HepG2 (cell line): ENCODE data around the gene LGALS9. TPM values are rescaled to one million over a fixed set of nuclear protein-coding genes. Genes with fewer than 3 reads are reported as not detected.

ENCODE experiments used
- ATAC-seq: fragments of 200-7000 bp; cut with Tn5 transposase; 3 replicates; pipeline ENCODE4 v1.9.1; 2020; ENCODE audit warnings: mild to moderate bottlenecking, moderate library complexity
- BruUV-seq: library from RNA; stranded (reverse); fragments of 400-500 nt; replicated peaks from 2 replicates; lab custom pipeline; 2021; lab: Mats Ljungman, UMichigan
- CTCF ChIA-PET: fragments of 300-600 bp; formaldehyde crosslinking; extraction: SDS; loops from one replicate; lab custom pipeline; 2021; ENCODE audit warnings: low total read pairs, inconsistent platforms, low intra/inter-chr PET ratio; lab: Yijun Ruan, JAX
- POLR2A ChIA-PET: fragments of 350-600 bp; sonication (Branson Sonifier 250); formaldehyde crosslinking; loops from one replicate; lab custom pipeline; 2020; ENCODE audit warnings: antibody characterized with exemption, inconsistent platforms; lab: Yijun Ruan, JAX
- DNase-seq: peaks from one replicate; pipeline ENCODE4 v3.0.0-alpha.2; 2015; ENCODE audit warnings: low spot score
- FAIRE-seq: peaks from 3 replicates; lab custom pipeline; 2011; peaks lifted over from hg19 to GRCh38; lab: Jason Lieb, UNC
- H2AFZ ChIP-seq: one replicate; pipeline ENCODE4 v1.6.1; 2011; ENCODE audit warnings: low read length, inconsistent platforms
- H3K27ac ChIP-seq: fragments of 300-600 bp; 3 replicates; pipeline ENCODE4 v1.8.0; 2011; ENCODE audit warnings: mixed run types, mild to moderate bottlenecking, mixed read lengths, low read length, inconsistent platforms; ENCODE audit not compliant: insufficient read depth; ENCODE audit errors: extremely low read length
- H3K27me3 ChIP-seq, 2 experiments: fragments of 200-600 bp in 1 of 2; 2 replicates in 1 of 2; 3 replicates in 1 of 2; pipeline versions ENCODE4 v1.6.0 to v1.8.0; 2011; ENCODE audit warnings: low read length in 2 of 2, mild to moderate bottlenecking in 2 of 2, moderate library complexity in 2 of 2, inconsistent platforms in 1 of 2; ENCODE audit not compliant: insufficient read depth in 2 of 2, control insufficient read depth in 1 of 2
- H3K36me3 ChIP-seq, 2 experiments: fragments of 200-600 bp in 1 of 2; replicated peaks in 1 of 2; 2 replicates in 1 of 2; 3 replicates in 1 of 2; pipeline versions ENCODE4 v1.5.1 to v1.8.0; 2011; ENCODE audit warnings: low read length in 2 of 2, inconsistent platforms in 1 of 2; ENCODE audit not compliant: insufficient read depth in 2 of 2, control insufficient read depth in 1 of 2
- H3K4me1 ChIP-seq: 2 replicates; pipeline ENCODE4 v1.5.1; 2012; ENCODE audit warnings: low read length, inconsistent platforms; ENCODE audit not compliant: insufficient read depth
- H3K4me2 ChIP-seq: 2 replicates; pipeline ENCODE4 v1.6.0; 2011; ENCODE audit warnings: low read depth, low read length, inconsistent platforms
- H3K4me3 ChIP-seq, 3 experiments: fragments of 200-600 bp in 1 of 3; sonication (generic), shearing (Covaris generic) in 1 of 3; replicated peaks in 1 of 3; 2 replicates each; pipeline ENCODE4 v1.5.1; 2011 to 2016; ENCODE audit warnings: low read length in 3 of 3, inconsistent platforms in 2 of 3, low read depth in 2 of 3, mild to moderate bottlenecking in 2 of 3, control low read depth in 1 of 3, mixed read lengths in 1 of 3; ENCODE audit not compliant: insufficient read depth in 1 of 3
- H3K79me2 ChIP-seq: one replicate; pipeline ENCODE4 v1.6.1; 2011; ENCODE audit warnings: low read length, inconsistent platforms; ENCODE audit not compliant: insufficient read depth
- H3K9ac ChIP-seq: 2 replicates; pipeline ENCODE4 v1.6.0; 2011; ENCODE audit warnings: mild to moderate bottlenecking, low read depth, low read length, inconsistent platforms; ENCODE audit not compliant: insufficient read depth
- H3K9me3 ChIP-seq: 2 replicates; pipeline ENCODE4 v1.5.1; 2012; ENCODE audit warnings: mild to moderate bottlenecking, low read length
- H4K20me1 ChIP-seq: 2 replicates; pipeline ENCODE4 v1.6.0; 2011; ENCODE audit warnings: inconsistent platforms, mild to moderate bottlenecking, low read length, moderate library complexity; ENCODE audit not compliant: insufficient read depth
- CHCHD3 ChIP-seq: sonication (generic); formaldehyde crosslinking; IDR thresholded peaks from 2 replicates; pipeline ENCODE4 v1.8.0; 2022; ENCODE audit warnings: mild to moderate bottlenecking, missing genetic modification reagents, moderate library complexity
- NFYB ChIP-seq: sonication (generic); formaldehyde crosslinking; IDR thresholded peaks from 2 replicates; pipeline ENCODE4 v1.4.0; 2020; ENCODE audit warnings: missing genetic modification reagents
- RAD21 ChIP-seq: fragments of 450-650 bp; formaldehyde crosslinking; IDR thresholded peaks from 2 replicates; pipeline ENCODE4 v1.5.0; 2020; ENCODE audit warnings: mild to moderate bottlenecking
- RARA ChIP-seq: IDR thresholded peaks from 2 replicates; pipeline ENCODE4 v1.6.1; 2016; ENCODE audit warnings: missing genetic modification reagents, missing compliant biosample characterization
- SP140L ChIP-seq: sonication (generic); formaldehyde crosslinking; IDR thresholded peaks from 2 replicates; pipeline ENCODE4 v1.4.0; 2020; ENCODE audit warnings: missing genetic modification reagents, borderline replicate concordance
- STAG1 ChIP-seq: sonication (generic); formaldehyde crosslinking; IDR thresholded peaks from 2 replicates; pipeline ENCODE4 v1.4.0; 2020; ENCODE audit warnings: missing genetic modification reagents
- ZC3H4 ChIP-seq: sonication (generic); formaldehyde crosslinking; IDR thresholded peaks from 2 replicates; pipeline ENCODE4 v1.4.0; 2020; ENCODE audit warnings: missing genetic modification reagents, borderline replicate concordance
- ZNF354B ChIP-seq: sonication (generic); formaldehyde crosslinking; IDR thresholded peaks from 2 replicates; pipeline ENCODE4 v1.8.0; 2022; ENCODE audit warnings: mild to moderate bottlenecking, missing genetic modification reagents
- ZNF577 ChIP-seq: sonication (generic); formaldehyde crosslinking; IDR thresholded peaks from 2 replicates; pipeline ENCODE4 v1.4.0; 2020; ENCODE audit warnings: mild to moderate bottlenecking, low read depth, missing genetic modification reagents, borderline replicate concordance
- WGBS: methylation state at CpG from one replicate; pipeline ENCODE4 v1.1.6; 2017; ENCODE audit warnings: low lambda C conversion rate; 5-methylcytosine and 5-hydroxymethylcytosine counted together
- in situ Hi-C: cut with HindIII; loops from 2 replicates; pipeline ENCODE4 v1.10.0; 2017; ENCODE audit warnings: low pct_unique_long_range_greater_than_20kb; ENCODE audit not compliant: extremely low pct_ligation_motif_present
- intact Hi-C: fragments of 100-400 bp; cut with micrococcal nuclease; formaldehyde crosslinking; loops from one replicate; pipeline ENCODE4 v1.10.0; 2022; ENCODE audit not compliant: unreplicated experiment
- polyA plus RNA-seq, 8 experiments: library from polyadenylated mRNA; depleted of rRNA in 3 of 8; stranded (reverse) in 7 of 8; unstranded in 1 of 8; fragments of >200 nt; fragmentation: Illumina TruSeq in 4 of 8; extraction: Trizol in 4 of 8; gene quantifications; 2 replicates each; pipeline versions ENCODE4 v1.2.1 to v1.2.3, GENCODE V29; 2011 to 2016; ENCODE audit warnings: low read depth in 4 of 8, missing spikeins in 1 of 8, mixed read lengths in 1 of 8; ENCODE audit not compliant: insufficient read depth in 1 of 8
- total RNA-seq, 5 experiments: library from RNA; depleted of rRNA; stranded (reverse); fragments of >200 nt; fragmentation: Illumina TruSeq; extraction: Trizol; gene quantifications; 2 replicates each; pipeline ENCODE4 v1.2.3, GENCODE V29; 2016; ENCODE audit warnings: low read depth in 1 of 5
- TF ChIP-seq, protein P1 (sequence below): sonication (generic); formaldehyde crosslinking; IDR thresholded peaks from 2 replicates; pipeline ENCODE4 v1.5.0; 2020; ENCODE audit warnings: mild to moderate bottlenecking, missing genetic modification reagents, moderate library complexity
- TF ChIP-seq, protein P2 (sequence below): sonication (generic); formaldehyde crosslinking; IDR thresholded peaks from 2 replicates; pipeline ENCODE4 v1.5.1; 2020; ENCODE audit warnings: mild to moderate bottlenecking, missing genetic modification reagents, moderate library complexity

LGALS9 gene
- total and polyA plus RNA-seq, 2 of the 13 experiments (the other 11 are each of a cell fraction or from before 2014, with no cell fraction given) = 0.40 to 1.4 TPM

DNA sequence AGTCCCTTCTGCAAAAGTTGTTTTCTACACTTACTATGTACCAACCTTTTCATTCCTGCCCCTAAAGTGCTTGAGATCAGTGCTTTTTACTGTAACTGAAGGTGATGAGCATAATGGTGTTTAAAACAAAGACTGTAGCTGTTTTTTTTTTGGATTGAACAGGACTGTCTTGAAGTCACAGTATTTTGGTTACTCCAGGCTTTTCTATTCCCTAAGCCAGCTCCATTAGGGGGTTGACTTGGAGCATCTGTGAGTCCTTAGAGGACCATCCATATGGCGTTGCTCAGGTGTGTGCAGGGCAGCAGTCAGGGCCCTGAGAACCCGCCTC is 29.0 kb upstream of the LGALS9 start:
- Histone ChIP-seq H3K4me1 (no peaks in the 10 kb centered on the region), H3K36me3 (peaks cover 31 to 56% of the 10 kb centered on the region in 2 experiments), H3K9me3 (no peaks in the 10 kb centered on the region), H2AFZ (no peak overlapping the region), H3K27ac (no peak overlapping the region), H3K9ac (no peak overlapping the region), H3K4me2 (no peak overlapping the region), H4K20me1 (peaks cover 4% of the 10 kb centered on the region; the same call in 1 of the 2 replicates)
- ATAC-seq (no peak), FAIRE-seq (no peak)
- POLR2A ChIA-PET = no interaction called here
- no TSS peak for BruUV-seq
- CTCF ChIA-PET = interaction anchor here (0.8 to 5.3 kb wide), 10 partner anchors 32 to 365 kb away, joined by 3 to 66 read pairs (median 4); partner anchors contain the start of gene KSR1
- TF ChIP-seq SP140L (CRISPR knock-in tag) (no peak), RARA (CRISPR knock-in tag) (0 out of 2 replicates have a peak, but pooled peaks have one; percentile 5)
- TF ChIP-seq, all 625 proteins: peak for 1
- intact Hi-C loops (loop anchor here (1.0 to 10.0 kb wide), 5 partner anchors 32 to 367 kb away; no protein-coding TSS in a partner anchor), in situ Hi-C loops (no loop called here)
- no peak for DNase-seq
- Histone ChIP-seq H3K4me3 (no peak overlapping the region), H3K79me2 (no peaks in the 10 kb centered on the region), H3K27me3 (no peaks in the 10 kb centered on the region)
- 100% methylated on average over 1 of the region's 2 CpGs for WGBS

DNA sequence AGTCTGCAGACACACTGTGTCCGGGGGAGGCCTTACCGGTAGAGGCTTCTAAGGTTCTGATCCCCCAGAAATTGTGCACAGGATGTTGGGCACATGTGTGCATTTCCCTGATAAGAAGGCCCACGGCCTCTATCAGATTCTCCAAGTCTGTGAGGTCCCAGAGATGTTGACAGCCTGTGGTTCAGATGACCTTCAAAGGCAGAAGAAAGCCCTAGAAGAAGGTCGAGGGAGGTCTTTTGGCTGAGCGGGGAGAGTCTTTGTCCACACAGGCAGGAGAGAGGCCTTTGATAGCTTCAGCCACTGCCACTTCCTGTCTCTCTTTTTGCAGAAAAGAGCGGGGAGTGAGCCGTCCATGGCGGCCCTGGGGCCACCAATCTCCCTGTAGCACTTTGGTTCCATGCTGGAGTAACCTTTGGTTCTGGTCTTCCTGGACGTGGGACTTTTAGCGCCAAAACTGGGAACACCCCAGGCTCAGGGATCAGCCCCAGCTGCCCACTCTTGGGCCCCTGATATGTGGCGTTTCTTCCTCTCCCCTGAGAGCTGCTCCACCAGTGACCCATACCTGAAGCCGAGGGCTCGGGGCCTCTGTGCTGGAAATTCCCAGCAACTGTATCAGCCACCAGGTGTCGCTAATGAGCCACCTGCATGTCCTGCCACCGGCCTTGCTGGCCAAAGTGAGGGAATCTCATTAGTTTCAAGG is 28.1 kb upstream of the LGALS9 start:
- POLR2A ChIA-PET = no interaction called here
- no TSS peak for BruUV-seq
- in situ Hi-C loops = no loop called here
- TF ChIP-seq ZNF577 (no peak), ZNF354B (CRISPR knock-in tag) (0 out of 2 replicates have a peak, but pooled peaks have one; percentile 45), ZC3H4 (CRISPR knock-in tag) (no peak), STAG1 (CRISPR knock-in tag) (peak; percentile 59), CHCHD3 (CRISPR knock-in tag) (no peak), RAD21 (CRISPR knock-in tag) (peak; percentile 61; the same call in 1 of the 2 replicates), NFYB (CRISPR knock-in tag) (no peak)
- TF ChIP-seq, protein P1, sequence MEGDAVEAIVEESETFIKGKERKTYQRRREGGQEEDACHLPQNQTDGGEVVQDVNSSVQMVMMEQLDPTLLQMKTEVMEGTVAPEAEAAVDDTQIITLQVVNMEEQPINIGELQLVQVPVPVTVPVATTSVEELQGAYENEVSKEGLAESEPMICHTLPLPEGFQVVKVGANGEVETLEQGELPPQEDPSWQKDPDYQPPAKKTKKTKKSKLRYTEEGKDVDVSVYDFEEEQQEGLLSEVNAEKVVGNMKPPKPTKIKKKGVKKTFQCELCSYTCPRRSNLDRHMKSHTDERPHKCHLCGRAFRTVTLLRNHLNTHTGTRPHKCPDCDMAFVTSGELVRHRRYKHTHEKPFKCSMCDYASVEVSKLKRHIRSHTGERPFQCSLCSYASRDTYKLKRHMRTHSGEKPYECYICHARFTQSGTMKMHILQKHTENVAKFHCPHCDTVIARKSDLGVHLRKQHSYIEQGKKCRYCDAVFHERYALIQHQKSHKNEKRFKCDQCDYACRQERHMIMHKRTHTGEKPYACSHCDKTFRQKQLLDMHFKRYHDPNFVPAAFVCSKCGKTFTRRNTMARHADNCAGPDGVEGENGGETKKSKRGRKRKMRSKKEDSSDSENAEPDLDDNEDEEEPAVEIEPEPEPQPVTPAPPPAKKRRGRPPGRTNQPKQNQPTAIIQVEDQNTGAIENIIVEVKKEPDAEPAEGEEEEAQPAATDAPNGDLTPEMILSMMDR (CRISPR knock-in tag) = peak; percentile 90
- TF ChIP-seq, protein P2, sequence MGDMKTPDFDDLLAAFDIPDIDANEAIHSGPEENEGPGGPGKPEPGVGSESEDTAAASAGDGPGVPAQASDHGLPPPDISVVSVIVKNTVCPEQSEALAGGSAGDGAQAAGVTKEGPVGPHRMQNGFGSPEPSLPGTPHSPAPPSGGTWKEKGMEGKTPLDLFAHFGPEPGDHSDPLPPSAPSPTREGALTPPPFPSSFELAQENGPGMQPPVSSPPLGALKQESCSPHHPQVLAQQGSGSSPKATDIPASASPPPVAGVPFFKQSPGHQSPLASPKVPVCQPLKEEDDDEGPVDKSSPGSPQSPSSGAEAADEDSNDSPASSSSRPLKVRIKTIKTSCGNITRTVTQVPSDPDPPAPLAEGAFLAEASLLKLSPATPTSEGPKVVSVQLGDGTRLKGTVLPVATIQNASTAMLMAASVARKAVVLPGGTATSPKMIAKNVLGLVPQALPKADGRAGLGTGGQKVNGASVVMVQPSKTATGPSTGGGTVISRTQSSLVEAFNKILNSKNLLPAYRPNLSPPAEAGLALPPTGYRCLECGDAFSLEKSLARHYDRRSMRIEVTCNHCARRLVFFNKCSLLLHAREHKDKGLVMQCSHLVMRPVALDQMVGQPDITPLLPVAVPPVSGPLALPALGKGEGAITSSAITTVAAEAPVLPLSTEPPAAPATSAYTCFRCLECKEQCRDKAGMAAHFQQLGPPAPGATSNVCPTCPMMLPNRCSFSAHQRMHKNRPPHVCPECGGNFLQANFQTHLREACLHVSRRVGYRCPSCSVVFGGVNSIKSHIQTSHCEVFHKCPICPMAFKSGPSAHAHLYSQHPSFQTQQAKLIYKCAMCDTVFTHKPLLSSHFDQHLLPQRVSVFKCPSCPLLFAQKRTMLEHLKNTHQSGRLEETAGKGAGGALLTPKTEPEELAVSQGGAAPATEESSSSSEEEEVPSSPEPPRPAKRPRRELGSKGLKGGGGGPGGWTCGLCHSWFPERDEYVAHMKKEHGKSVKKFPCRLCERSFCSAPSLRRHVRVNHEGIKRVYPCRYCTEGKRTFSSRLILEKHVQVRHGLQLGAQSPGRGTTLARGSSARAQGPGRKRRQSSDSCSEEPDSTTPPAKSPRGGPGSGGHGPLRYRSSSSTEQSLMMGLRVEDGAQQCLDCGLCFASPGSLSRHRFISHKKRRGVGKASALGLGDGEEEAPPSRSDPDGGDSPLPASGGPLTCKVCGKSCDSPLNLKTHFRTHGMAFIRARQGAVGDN (CRISPR knock-in tag) = peak; percentile 31; the same call in 1 of the 2 replicates

More for the DNA sequence above, 28.1 kb upstream of the LGALS9 start:
- H3K27me3 ChIP-seq = no peaks in the 10 kb centered on the region
- no peak overlapping the region for H3K27ac ChIP-seq
- peak; percentile 84 for ATAC-seq
- 66% methylated on average over 11 of the region's 15 CpGs for WGBS
- H3K4me2 ChIP-seq = no peak overlapping the region
- H3K9ac ChIP-seq = no peak overlapping the region
- no peak overlapping the region for H3K4me3 ChIP-seq
- peaks cover 29 to 48% of the 10 kb centered on the region in 2 experiments for H3K36me3 ChIP-seq
- peak; percentile 42 for DNase-seq
- intact Hi-C loops = loop anchor here (1.0 to 10.0 kb wide), 5 partner anchors 48 to 368 kb away; no protein-coding TSS in a partner anchor
- no peaks in the 10 kb centered on the region for H3K4me1 ChIP-seq
- H3K79me2 ChIP-seq = no peaks in the 10 kb centered on the region
- no peak overlapping the region for H2AFZ ChIP-seq
- CTCF ChIA-PET = interaction anchor here (0.6 to 5.3 kb wide), 4 partner anchors 34 to 222 kb away, joined by 3 to 66 read pairs (median 38); no protein-coding TSS in a partner anchor
- FAIRE-seq = peak; percentile 63
- no peaks in the 10 kb centered on the region for H3K9me3 ChIP-seq
- H4K20me1 ChIP-seq = peaks cover 4% of the 10 kb centered on the region; the same call in 1 of the 2 replicates
